ENCODE measurements around the gene DMPK. TPM values are rescaled to one million over a fixed set of nuclear protein-coding genes. Genes with fewer than 3 reads are reported as not detected.

Gene DMPK
- total RNA-seq, 1 experiment from 2014 or later: 40.5 TPM

GRCh38 chr19:45826934-45827333, 44.6 kb upstream of the DMPK start:
- DNase-seq (ENCODE audit: unreplicated experiment): no peak
- no peak for TF ChIP-seq CTCF (IDR thresholded peaks at IDR 0.05; ENCODE audit: unreplicated experiment)
- Mint-ChIP-seq H3K4me3 (ENCODE audit: unreplicated experiment) (no peak overlapping the region), H3K9me3 (ENCODE audit: unreplicated experiment) (no peaks in the 10 kb centered on the region), H3K27me3 (ENCODE audit: insufficient read depth, unreplicated experiment) (no peaks in the 10 kb centered on the region), H3K4me1 (ENCODE audit: insufficient read depth, unreplicated experiment) (peaks cover 15% of the 10 kb centered on the region), H3K27ac (ENCODE audit: low read depth, unreplicated experiment) (no peak overlapping the region), H3K36me3 (ENCODE audit: insufficient read depth, unreplicated experiment) (peaks cover 75% of the 10 kb centered on the region)
- no TSS peak for BruUV-seq (replicated peaks)
- ChIA-PET POLR2A (interaction anchor here (0.7 to 1.9 kb wide), 3 partner anchors 23 to 197 kb away, joined by 3 to 7 read pairs (median 4); no protein-coding TSS in a partner anchor), CTCF (interaction anchor here (0.6 to 1.1 kb wide), 3 partner anchors 9 to 54 kb away, joined by 3 to 4 read pairs (median 3); no protein-coding TSS in a partner anchor)
- intact Hi-C loops (cut with micrococcal nuclease): no loop called here

GRCh38 chr19:45825917-45826893, 43.9 kb upstream of the DMPK start:
- Mint-ChIP-seq H3K27me3 (ENCODE audit: insufficient read depth, unreplicated experiment) (no peaks in the 10 kb centered on the region), H3K4me1 (ENCODE audit: insufficient read depth, unreplicated experiment) (peaks cover 15% of the 10 kb centered on the region), H3K4me3 (ENCODE audit: unreplicated experiment) (no peak overlapping the region), H3K9me3 (ENCODE audit: unreplicated experiment) (no peaks in the 10 kb centered on the region), H3K36me3 (ENCODE audit: insufficient read depth, unreplicated experiment) (peaks cover 75% of the 10 kb centered on the region), H3K27ac (ENCODE audit: low read depth, unreplicated experiment) (no peak overlapping the region)
- no peak for DNase-seq (ENCODE audit: unreplicated experiment)
- intact Hi-C loops (cut with micrococcal nuclease): no loop called here
- POLR2A ChIA-PET: interaction anchor here (1.2 to 1.9 kb wide), 2 partner anchors 23 to 58 kb away, joined by 4 to 7 read pairs; no protein-coding TSS in a partner anchor
- CTCF ChIA-PET: interaction anchor here (0.6 to 2.5 kb wide), 6 partner anchors 8 to 199 kb away, joined by 3 to 11 read pairs (median 4); partner anchors contain the start of gene SIX5
- no peak for TF ChIP-seq CTCF (IDR thresholded peaks at IDR 0.05; ENCODE audit: unreplicated experiment)
- no TSS peak for BruUV-seq (replicated peaks)

GRCh38 chr19:45825263-45825605, 42.9 kb upstream of the DMPK start:
- Mint-ChIP-seq H3K4me1 (ENCODE audit: insufficient read depth, unreplicated experiment) (peaks cover 15% of the 10 kb centered on the region), H3K4me3 (ENCODE audit: unreplicated experiment) (no peak overlapping the region), H3K27me3 (ENCODE audit: insufficient read depth, unreplicated experiment) (no peaks in the 10 kb centered on the region), H3K9me3 (ENCODE audit: unreplicated experiment) (no peaks in the 10 kb centered on the region), H3K36me3 (ENCODE audit: insufficient read depth, unreplicated experiment) (peaks cover 68% of the 10 kb centered on the region), H3K27ac (ENCODE audit: low read depth, unreplicated experiment) (no peak overlapping the region)
- ChIA-PET CTCF (interaction anchor here (0.5 to 2.5 kb wide), 5 partner anchors 9 to 204 kb away, joined by 3 to 11 read pairs (median 5); partner anchors contain the start of gene SIX5), POLR2A (interaction anchor here (0.8 to 1.9 kb wide), 2 partner anchors 57 to 95 kb away, joined by 3 to 7 read pairs; partner anchors contain the start of gene FBXO46)
- no TSS peak for BruUV-seq (replicated peaks)
- intact Hi-C loops (cut with micrococcal nuclease): no loop called here
- TF ChIP-seq CTCF (IDR thresholded peaks at IDR 0.05; ENCODE audit: unreplicated experiment): no peak
- no peak for DNase-seq (ENCODE audit: unreplicated experiment)
